GM21737 (cell line): ENCODE data around the gene HOXB3.

Experiments used
- ATAC-seq: cut with Tn5 transposase; IDR thresholded peaks from one replicate; pipeline ENCODE4 v1.9.1; 2021; ENCODE audit warnings: mild to moderate bottlenecking, moderate library complexity; ENCODE audit not compliant: unreplicated experiment

HOXB3 gene

DNA sequence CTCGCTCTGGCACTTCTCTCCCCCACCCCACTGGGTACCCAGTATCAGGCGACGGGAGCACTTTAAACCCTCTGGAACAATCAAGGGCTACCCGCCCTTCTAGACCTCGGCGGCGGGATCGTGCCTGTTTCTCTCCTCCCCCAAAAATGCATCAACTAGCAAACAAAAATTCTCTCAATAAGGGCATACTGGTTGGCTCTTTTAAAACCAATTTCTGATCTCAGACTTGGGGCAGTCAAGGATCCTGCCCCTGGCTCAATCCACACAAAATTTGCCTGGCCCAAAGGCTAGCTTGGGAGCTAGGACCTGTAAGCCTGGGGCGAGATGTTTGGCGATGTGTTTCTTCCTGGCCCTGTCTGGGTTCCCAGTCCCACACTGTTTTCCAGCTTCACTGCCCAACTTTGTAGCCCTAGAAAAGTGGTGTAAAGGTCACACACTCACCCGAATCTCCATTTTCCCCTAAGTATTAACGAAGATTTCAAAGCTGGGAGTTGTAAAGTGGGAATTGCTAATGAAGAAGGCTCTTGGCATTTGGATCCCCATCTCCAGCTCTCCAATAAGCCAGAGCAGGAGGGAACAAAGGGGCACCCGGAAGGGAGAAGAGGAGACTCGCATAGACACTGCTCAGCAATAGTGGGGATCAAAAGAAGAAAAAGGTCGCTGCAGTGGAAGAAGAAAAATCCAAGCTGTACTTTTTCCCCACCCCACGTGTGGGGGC, 30.8 kb downstream of the HOXB3 start:
- no peak for ATAC-seq

DNA sequence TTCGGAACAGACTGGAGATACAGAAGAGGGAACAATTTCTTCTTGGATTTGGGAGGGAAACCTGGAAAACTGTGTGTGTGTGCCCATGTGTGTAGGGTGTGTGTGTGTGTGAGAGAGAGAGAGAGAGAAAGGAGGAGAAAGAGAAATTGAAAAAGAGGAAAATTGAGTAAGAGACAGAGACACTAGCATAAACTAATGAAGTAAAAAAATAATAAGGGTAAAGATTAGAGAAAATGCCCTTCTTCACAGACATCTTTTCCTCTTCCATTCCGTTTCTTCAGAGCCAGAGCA, 31.3 kb downstream of the HOXB3 start:
- ATAC-seq, result no peak

DNA sequence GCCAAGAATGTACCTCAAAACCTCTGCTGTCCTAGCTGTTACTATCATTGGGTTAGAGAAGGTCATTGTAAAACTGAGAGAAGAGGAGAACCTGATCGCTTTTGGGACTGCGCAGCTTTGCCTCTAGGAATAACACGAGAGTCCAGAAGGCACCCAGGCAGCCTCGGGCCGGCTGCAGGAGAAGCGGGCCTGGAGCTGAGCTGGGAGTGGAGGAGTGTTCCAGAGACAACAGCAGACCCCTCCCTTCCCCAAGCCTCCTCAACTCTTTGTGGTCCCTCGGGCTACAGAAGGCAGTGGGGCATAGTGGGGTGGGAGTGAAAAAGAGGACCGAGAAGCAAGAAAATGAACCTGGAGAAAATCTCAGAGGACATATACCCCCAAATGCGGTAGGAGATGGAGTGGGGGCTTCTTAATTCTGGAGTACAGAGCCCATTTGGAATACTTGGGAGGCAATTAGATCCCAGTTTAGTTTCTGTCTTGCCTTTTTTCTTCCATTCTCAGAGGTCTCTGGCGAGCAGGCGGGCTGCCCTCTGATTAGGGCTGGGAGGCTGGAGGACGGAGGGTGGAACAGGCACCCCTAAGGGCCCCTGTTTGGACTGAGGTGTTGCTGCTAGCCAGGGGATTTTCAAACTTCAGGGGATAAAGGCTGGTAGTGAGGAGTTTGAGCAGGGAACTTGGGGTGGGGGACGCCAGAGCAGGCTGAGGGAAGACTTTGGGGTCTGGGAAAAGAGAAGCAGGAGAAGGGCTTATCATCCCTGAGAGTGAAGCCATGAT, 31.8 kb downstream of the HOXB3 start:
- no peak for ATAC-seq

GRCh38 chr17:48556576-48557401, 33.3 kb downstream of the HOXB3 start:
- no peak for ATAC-seq

DNA sequence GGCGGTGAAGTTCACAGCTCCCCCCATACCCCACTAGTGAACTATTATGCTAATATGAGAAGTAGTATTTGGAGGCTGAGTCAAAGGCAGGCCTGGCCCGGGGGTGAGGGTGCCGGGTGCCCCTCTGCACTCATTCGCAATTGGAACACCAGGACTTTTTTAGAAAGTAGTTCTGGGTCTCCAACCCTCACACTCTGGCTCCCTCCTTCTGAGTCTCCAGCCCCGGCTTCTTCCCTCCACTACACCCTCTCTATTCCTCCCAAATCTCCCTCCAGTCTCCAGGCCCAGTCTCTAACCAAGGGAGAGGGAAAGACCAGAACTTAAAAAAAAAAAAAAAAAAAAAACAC, 33.8 kb downstream of the HOXB3 start:
- no peak for ATAC-seq

- ATAC-seq, result no peak
Measured at GRCh38 chr17:48555258-48556228, 34.5 kb downstream of the HOXB3 start.

GRCh38 chr17:48554412-48555257, 35.4 kb downstream of the HOXB3 start:
- no peak for ATAC-seq

GRCh38 chr17:48553826-48554225, 36.2 kb downstream of the HOXB3 start:
- ATAC-seq, result no peak

GRCh38 chr17:48553190-48553547, 36.9 kb downstream of the HOXB3 start:
- no peak for ATAC-seq

GRCh38 chr17:48552466-48553189, 37.4 kb downstream of the HOXB3 start:
- ATAC-seq, result no peak

DNA sequence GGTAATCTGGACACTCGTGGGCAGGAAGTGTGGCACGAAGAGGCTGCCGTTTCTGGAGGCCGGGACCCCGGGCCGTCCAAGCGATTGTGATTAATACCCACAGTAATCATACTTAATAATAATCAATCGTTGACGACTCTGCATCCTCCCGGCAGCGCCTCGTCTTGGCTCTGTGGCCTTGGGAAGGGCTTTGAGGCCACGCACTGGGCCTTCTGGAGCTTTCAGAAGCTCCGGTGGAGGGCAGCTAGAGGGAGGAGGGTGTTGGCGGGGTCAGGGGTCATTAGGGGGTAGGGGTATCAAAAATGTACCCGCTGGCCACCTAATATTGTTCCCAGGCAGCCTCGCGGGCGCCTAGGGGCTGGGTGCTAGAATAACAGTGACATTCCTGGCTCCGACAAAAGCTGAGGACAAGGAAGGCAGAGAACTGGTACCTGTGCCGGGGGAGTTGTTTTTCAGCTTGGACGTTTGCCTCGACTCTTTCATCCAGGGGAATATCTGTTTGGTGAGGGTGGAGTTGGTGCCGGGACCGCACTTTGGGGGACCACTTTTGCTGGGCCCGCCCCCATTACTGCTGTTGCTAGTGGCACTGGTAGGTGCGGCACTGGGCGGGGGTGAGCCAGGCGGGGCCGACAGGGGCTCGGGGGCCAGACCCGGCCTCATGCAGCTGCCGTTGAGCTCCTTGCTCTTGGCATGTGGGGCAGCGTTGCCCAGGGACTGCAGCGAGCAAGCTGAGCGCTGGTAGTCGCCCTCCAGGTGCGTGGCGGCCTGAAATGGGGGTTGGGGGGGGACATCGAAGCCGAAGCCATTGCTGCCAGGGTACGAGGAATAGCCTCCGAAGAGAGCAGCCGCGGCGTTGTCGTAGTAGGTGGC, 38.2 kb downstream of the HOXB3 start:
- no peak for ATAC-seq

DNA sequence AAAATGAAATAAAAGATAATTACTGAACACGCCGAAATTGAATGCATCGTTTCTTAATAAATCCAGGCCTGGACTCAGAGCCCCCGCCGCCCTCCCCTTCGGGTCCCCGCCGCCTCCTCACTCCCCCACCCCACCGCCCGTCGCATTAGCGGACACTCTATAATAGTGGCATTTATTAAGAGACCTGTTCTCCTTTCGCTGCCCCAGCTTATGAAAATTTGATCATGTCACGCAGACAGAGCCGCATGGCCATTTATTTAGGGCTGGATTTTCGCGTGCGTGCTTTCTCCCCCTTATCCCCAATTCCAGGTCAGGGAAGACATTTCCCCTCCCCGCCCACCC, 38.9 kb downstream of the HOXB3 start:
- ATAC-seq, result no peak

DNA sequence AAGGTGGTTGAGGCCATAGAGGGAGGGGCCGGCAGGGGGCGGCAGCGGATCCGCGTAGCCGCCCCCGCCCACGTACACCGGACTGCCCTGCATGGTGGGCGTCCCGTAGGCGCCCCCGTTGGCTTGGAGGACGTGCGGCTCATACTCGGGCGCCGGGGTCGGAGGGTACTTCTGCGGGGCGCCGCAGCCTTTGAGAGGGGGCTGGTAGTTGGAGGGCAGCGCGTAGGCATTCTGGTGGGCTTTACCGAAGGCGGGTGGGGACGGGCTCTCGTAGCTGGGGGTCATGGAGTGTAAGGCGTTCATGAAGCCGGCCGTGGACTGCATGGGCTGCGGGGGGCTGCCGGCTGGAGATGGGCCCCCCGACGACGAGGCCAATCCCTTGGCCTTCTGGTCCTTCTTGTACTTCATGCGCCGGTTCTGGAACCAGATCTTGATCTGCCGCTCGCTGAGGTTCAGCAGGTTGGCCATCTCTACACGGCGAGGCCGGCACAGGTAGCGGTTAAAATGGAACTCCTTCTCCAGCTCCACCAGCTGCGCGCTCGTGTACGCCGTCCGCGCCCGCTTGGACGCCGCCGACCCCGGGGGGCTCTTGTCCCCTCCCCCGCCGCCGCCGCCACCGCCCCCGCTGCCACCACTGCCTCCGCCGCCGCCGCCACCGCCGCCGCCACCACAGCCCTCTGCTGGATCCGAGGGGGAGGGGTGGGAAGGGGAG, 39.4 kb downstream of the HOXB3 start:
- ATAC-seq, result no peak

DNA sequence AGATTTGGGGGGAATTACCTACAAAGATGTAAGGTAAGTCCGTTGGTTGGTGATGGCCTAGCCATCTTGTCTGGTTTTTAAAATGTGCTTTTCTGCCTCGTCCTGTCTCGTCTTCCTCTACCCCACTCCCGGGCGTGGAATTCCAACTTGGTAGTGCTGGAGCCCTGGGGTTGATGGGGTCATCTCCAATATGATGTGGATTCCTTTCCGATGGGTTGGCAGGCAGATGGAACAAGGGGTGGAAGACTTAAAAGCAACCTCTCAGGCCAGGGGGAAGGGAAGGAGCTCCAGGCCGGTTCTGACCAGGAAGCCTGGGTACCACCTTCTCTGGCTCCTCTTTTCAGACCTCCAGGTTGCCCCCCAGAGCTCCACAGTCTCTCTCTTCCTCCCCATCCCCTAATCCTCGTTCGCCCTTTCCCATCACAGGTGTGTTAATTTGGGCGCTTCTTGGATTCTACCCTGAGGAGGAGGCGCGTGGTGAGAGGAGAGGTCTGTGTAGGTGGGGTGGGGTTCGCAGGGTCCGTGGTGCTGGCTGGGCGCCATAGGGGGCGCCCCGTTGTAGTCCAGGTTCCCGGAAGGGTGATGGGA, 40.0 kb downstream of the HOXB3 start:
- ATAC-seq, result no peak

DNA sequence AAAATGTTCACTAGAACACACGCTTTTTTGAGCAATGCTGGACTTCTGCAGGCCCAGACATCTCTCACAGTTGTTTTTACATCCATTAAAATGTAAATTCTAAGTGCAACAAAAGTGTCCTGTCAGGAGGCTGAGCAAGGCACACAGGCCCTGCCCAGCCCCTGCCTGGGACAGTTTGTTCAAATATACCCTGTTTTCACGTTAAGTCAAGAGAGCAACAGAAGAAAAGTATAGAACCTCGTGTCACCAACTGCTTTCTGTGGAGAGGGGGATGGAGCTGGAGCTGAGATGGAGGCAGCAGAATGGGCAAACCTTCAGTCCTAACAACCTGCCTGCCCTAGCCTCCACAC, 40.8 kb downstream of the HOXB3 start:
- ATAC-seq, result no peak

DNA sequence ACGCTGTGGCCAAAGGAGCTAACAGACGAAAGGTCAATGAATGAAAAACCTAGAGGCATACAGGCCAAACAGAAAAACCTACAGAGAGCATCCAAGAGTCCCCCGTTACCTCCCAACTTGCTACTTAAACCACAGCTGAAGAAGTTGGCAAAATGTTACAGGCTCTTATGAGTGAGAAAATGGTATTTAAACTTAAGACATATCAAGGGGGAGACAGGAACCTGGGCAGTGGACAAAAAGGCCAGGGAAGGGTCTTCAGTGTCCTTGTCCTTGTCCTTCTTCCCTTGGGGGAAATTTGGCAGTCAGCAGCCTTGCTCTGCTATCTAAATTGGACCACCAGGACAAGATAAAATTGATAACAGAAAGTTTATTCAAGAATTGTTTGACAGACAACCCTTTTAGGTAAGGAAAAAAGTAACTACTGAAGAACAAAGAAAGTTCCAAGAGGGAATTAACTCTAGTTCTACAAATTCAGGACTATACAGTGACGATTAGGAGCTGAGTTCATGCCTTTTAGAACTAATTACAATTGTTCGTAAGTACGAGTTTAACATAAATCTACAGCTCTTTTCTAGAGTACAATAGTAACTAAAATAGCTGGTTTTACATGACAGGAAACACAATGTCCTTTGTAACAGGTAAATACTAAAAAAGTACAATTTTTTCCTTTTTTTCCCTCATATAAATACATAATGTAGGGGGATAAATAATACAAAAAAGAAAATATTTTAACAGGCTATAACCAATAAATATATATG, 41.3 kb downstream of the HOXB3 start:
- no peak for ATAC-seq
